Naive thymus-derived CD8-positive, alpha-beta T cell (primary cell): ENCODE measurements around the gene TAOK2. TPM values are rescaled to one million over a fixed set of nuclear protein-coding genes. Genes with fewer than 3 reads are reported as not detected.

Experiments
- ATAC-seq, 2 donors: fragments of 150-1000 bp; cut with Tn5 transposase in 1 of 2; sonication (Bioruptor Pico), chemical (Tn5 transposase) in 1 of 2; 1 replicate in 1 of 2; 2 replicates in 1 of 2; pipeline ENCODE4 v1.10.0; 2021; ENCODE audit warnings: mild to moderate bottlenecking in 2 of 2, moderate library complexity in 2 of 2
- POLR2A ChIA-PET: fragments of 350-600 bp; sonication (Branson Sonifier 250); formaldehyde crosslinking; loops from one replicate; lab custom pipeline; 2021; ENCODE audit warnings: antibody characterized with exemption; lab: Charles Lee
- DNase-seq, 10 donors: peaks; one replicate each; pipeline versions ENCODE4 v3.0.0 to v3.0.0-alpha.2; 2020 to 2022
- H3K27ac Mint-ChIP-seq, 10 donors: one replicate each; pipeline ENCODE4 v1.8.0; 2020 to 2022; ENCODE audit warnings: mild to moderate bottlenecking in 10 of 10, mixed read lengths in 10 of 10, moderate library complexity in 4 of 10, inconsistent platforms in 1 of 10
- H3K27me3 Mint-ChIP-seq, 5 donors: one replicate each; pipeline ENCODE4 v1.8.0; 2021 to 2022; ENCODE audit warnings: mixed read lengths in 5 of 5
- H3K36me3 Mint-ChIP-seq, 3 donors: one replicate each; pipeline ENCODE4 v1.8.0; 2020 to 2022; ENCODE audit warnings: mixed read lengths in 3 of 3, mild to moderate bottlenecking in 2 of 3, inconsistent platforms in 1 of 3
- H3K4me1 Mint-ChIP-seq, 4 donors: one replicate each; pipeline ENCODE4 v1.8.0; 2021 to 2022; ENCODE audit warnings: mixed read lengths in 4 of 4
- H3K4me3 Mint-ChIP-seq, 10 donors: one replicate each; pipeline ENCODE4 v1.8.0; 2020 to 2022; ENCODE audit warnings: mild to moderate bottlenecking in 10 of 10, mixed read lengths in 10 of 10, moderate library complexity in 6 of 10, inconsistent platforms in 1 of 10
- H3K9me3 Mint-ChIP-seq, 9 donors: one replicate each; pipeline ENCODE4 v1.8.0; 2020 to 2022; ENCODE audit warnings: mixed read lengths in 9 of 9, mild to moderate bottlenecking in 3 of 9, inconsistent platforms in 1 of 9, moderate library complexity in 1 of 9
- polyA plus RNA-seq, 3 donors: library from polyadenylated mRNA; unstranded; fragments of 300-500 nt; fragmentation: Illumina TruSeq; gene quantifications; one replicate each; pipeline ENCODE4 v1.2.3, GENCODE V29; 2021
- total RNA-seq, 8 experiments: library from RNA in 2 of 8; stranded (reverse) in 2 of 8; gene quantifications; one replicate each; pipeline ENCODE4 v1.2.3 and lab custom pipeline; 2021 to 2026

TAOK2 gene
- total and polyA plus RNA-seq, 5 experiments from 2014 or later, result 2.6 to 42.6 (median 6.6) TPM

- Mint-ChIP-seq H3K4me1 (peaks cover 27 to 43% (median 36%) of the 10 kb centered on the region in 4 donors), H3K4me3 (no peak overlapping the region)
- no peak for ATAC-seq
Observed at GRCh38 chr16:29999605-30000004, 25.9 kb downstream of the TAOK2 start.

DNA sequence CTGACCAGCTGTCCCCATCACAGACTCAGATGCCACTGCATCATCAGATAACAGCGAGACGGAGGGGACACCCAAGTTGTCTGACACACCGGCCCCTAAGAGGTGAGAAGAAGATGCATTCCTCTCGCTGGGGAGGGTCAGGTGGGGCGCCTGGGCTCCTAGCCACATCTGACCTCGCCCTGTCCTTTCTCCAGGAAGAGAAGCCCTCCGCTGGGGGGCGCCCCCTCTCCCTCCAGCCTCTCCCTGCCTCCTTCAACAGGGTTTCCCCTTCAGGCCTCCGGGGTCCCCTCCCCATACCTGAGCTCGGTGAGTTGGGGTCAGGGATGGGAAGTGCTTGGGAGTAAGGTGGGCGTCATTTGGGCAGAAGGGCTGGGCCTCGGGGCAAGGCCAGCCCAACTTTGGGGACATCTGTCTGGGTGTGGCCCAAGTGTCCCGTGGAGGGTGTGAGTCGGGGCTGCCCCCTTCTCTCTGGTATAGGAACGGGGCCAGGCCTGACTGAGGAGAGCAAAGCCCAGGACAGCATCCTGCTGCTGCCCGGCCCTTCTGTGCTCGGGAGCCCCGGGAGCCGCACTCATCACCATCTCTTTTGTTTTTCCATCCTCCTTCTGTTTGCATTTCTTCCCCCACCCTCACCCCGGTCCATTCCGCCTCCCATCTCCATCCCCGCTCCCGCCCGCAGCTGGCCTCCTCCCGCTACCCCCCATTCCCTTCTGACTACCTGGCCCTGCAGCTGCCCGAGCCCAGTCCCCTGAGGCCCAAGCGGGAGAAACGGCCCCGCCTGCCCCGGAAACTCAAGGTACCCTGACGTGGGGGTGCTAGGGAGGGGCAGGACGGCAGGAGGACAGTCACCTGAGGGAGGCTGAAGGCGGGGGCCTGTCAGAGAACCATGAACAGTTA is 27.3 kb downstream of the TAOK2 start:
- Mint-ChIP-seq H3K36me3 (peaks cover 0 to 39% (median 0%) of the 10 kb centered on the region in 3 donors), H3K9me3 (no peaks in the 10 kb centered on the region), H3K27me3 (no peaks in the 10 kb centered on the region), H3K27ac (no peak overlapping the region), H3K4me1 (peaks cover 20 to 33% (median 30%) of the 10 kb centered on the region in 4 donors), H3K4me3 (no peak overlapping the region)
- POLR2A ChIA-PET, result interaction anchor here (1.0 to 1.2 kb wide), 2 partner anchors 9 to 17 kb away, joined by 3 read pairs; no protein-coding TSS in a partner anchor
- ATAC-seq (no peak), DNase-seq (no peak)

More at GRCh38 chr16:29999605-30000004, 25.9 kb downstream of the TAOK2 start:
- no peaks in the 10 kb centered on the region for H3K27me3 Mint-ChIP-seq
- H3K27ac Mint-ChIP-seq, result peak overlapping the region in 3 of 10 donors; percentile 11 to 63 (median 31)
- no peak for DNase-seq
- POLR2A ChIA-PET, result interaction anchor here (1.0 kb wide), 1 partner anchor 18 kb away, joined by 3 read pairs; no protein-coding TSS in a partner anchor
- no peaks in the 10 kb centered on the region for H3K9me3 Mint-ChIP-seq
- peaks cover 0 to 40% (median 0%) of the 10 kb centered on the region in 3 donors for H3K36me3 Mint-ChIP-seq

GRCh38 chr16:30002614-30003346 is 29.1 kb downstream of the TAOK2 start:
- Mint-ChIP-seq H3K36me3 (peaks cover 0 to 38% (median 0%) of the 10 kb centered on the region in 3 donors), H3K27ac (peak overlapping the region in 6 of 10 donors; percentile 25 to 89 (median 62)), H3K27me3 (no peaks in the 10 kb centered on the region), H3K4me3 (no peak overlapping the region), H3K4me1 (peaks cover 6 to 22% (median 19%) of the 10 kb centered on the region in 4 donors), H3K9me3 (no peaks in the 10 kb centered on the region)
- ATAC-seq (no peak), DNase-seq (no peak)
- POLR2A ChIA-PET, result interaction anchor here (0.6 to 1.1 kb wide), 2 partner anchors 76 to 77 kb away, joined by 3 read pairs; no protein-coding TSS in a partner anchor

DNA sequence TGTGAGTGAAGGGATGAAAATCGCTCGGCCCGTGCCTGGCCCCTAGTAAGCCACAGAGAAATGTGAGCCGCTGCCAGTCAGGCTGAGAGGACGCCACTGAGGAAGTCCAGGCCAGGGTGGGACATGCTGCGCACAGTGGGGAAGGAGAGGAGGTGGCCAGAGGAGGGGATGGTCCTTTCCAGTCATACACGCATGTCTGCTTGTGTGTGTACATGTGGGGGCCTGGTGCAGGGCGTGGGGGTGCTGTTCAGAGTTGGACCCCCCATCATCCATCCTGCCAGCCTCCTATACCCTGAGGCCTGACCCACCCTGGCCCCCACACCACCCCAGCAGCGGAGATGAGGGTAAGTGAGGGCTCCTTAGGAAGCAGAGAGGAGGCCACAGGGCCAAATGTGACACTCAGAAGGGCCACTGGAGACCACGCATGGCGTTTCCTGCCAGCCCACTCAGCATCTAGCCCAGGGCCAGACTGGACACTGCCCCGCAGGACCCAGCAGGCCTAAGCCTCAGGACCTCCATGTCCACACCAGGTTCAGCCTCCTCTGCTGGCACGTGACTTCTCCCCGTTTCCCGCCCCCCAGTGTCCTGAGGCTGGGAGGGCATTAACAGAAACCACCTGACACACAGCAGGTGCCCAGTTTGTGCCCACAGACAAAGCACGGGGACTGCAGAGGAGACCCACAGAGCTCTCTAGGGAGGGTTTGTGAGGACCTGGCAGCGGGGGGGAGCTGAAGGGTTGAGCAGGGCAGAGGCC is 30.2 kb downstream of the TAOK2 start:
- peaks cover 0 to 30% (median 0%) of the 10 kb centered on the region in 3 donors for H3K36me3 Mint-ChIP-seq
- peak overlapping the region in 5 of 10 donors; percentile 25 to 89 (median 43) for H3K27ac Mint-ChIP-seq
- POLR2A ChIA-PET, result interaction anchor here (0.6 to 1.1 kb wide), 3 partner anchors 8 to 755 kb away, joined by 3 to 4 read pairs (median 3); partner anchors contain the start of genes HIRIP3 and INO80E
- H3K9me3 Mint-ChIP-seq, result no peaks in the 10 kb centered on the region
- H3K4me3 Mint-ChIP-seq, result no peak overlapping the region
- ATAC-seq (no peak), DNase-seq (no peak)
- H3K27me3 Mint-ChIP-seq, result no peaks in the 10 kb centered on the region
- H3K4me1 Mint-ChIP-seq, result peaks cover 0 to 20% (median 14%) of the 10 kb centered on the region in 4 donors

DNA sequence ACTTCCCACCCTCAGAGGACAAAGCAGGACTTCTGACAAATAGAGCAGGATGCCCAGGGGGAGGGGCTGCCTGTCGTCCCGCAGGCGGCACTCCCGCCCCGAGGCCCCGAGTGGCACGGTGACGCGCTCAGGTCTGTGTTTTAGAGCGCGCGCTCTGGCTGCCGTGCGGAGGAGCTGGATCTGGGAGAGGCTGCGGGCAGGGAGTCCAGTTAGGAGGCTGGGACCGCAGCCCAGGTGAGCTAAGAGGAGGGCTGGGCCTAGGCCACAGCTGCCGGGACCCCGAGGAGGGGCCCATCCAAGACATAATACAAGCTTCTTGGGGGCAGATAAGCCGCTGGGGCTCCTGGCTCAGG is 30.7 kb downstream of the TAOK2 start:
- no peak for ATAC-seq
- no peak for DNase-seq
- peaks cover 0 to 4% (median 2%) of the 10 kb centered on the region in 5 donors for H3K27me3 Mint-ChIP-seq
- peaks cover 0 to 15% (median 9%) of the 10 kb centered on the region in 4 donors for H3K4me1 Mint-ChIP-seq
- POLR2A ChIA-PET, result interaction anchor here (0.6 to 1.0 kb wide), 3 partner anchors 9 to 755 kb away, joined by 3 to 4 read pairs (median 3); partner anchors contain the start of genes HIRIP3, INO80E and KCTD13
- no peak overlapping the region for H3K4me3 Mint-ChIP-seq
- peaks cover 0 to 24% (median 0%) of the 10 kb centered on the region in 3 donors for H3K36me3 Mint-ChIP-seq
- peak overlapping the region in 4 of 10 donors; percentile 36 to 48 (median 43) for H3K27ac Mint-ChIP-seq
- no peaks in the 10 kb centered on the region for H3K9me3 Mint-ChIP-seq

DNA sequence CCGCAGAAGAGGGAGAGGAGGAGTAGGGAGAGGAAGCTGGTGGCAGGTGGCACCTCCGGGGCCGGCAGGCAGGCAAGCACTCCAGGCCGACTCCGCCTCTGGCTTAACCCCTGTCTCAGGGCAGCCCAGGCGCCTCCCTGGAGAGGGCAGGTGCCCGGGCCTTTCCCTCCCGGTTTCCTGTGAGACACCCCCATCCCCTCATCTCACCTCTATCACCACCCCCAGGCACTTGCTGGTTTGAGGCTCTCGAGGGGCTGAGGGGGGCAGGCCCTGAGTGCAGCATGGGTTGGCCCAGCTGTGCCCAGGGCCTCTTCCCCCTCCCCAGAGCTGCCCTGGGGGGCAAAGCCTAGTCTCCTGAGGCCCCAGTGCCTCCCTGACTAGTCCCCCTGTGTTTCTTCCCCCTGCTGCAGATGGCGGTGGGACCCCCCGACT is 31.2 kb downstream of the TAOK2 start:
- Mint-ChIP-seq H3K36me3 (peaks cover 0 to 20% (median 0%) of the 10 kb centered on the region in 3 donors), H3K9me3 (no peaks in the 10 kb centered on the region), H3K27ac (peak overlapping the region in 1 of 10 donors; percentile 43), H3K27me3 (peaks cover 0 to 5% (median 2%) of the 10 kb centered on the region in 5 donors), H3K4me3 (no peak overlapping the region), H3K4me1 (peaks cover 0 to 11% (median 6%) of the 10 kb centered on the region in 4 donors)
- peak; percentile 19 to 21 for ATAC-seq
- POLR2A ChIA-PET, result interaction anchor here (0.6 to 1.0 kb wide), 3 partner anchors 9 to 140 kb away, joined by 3 to 4 read pairs (median 3); partner anchors contain the start of genes HIRIP3, INO80E and KCTD13
- no peak for DNase-seq

DNA sequence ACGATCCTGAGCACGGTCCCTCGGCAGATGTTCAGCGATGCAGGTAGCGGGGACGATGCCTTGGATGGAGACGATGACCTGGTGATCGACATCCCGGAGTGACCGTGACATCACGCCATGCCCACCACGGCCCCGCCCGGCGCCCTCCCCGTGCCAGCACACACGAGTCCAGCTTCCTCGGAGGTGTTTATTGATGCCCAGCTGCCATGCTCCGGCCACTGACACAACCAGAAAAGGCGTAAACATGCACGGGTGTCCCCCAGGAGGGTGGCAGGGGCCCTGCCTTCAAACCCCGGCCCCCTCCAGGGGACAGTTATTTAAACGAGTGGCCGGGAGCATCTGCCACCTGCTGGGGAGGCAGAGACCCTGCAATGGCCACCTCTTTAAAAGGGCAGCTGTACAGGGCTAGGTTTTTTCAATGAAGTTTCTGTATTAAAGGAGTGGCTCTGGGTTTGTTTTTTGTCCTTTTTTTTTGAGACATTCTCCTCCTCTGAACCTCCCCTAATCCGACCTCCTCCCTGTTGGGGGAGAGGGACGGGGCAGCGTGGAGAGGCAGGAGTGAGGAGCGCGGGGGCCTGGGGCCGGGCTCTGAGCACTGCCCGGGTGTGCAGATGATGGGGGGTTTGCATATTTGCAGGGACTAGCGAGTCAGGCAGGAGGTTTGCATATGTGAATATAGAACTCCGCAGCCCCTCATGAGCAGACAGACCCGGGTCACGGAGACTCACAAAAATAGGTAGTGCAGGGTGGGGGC is 31.9 kb downstream of the TAOK2 start:
- Mint-ChIP-seq H3K27ac (peak overlapping the region in 2 of 10 donors; percentile 22 to 24), H3K4me1 (peaks cover 5 to 16% (median 10%) of the 10 kb centered on the region in 4 donors), H3K36me3 (peaks cover 0 to 16% (median 0%) of the 10 kb centered on the region in 3 donors), H3K27me3 (peaks cover 0 to 12% (median 4%) of the 10 kb centered on the region in 5 donors), H3K9me3 (no peaks in the 10 kb centered on the region), H3K4me3 (no peak overlapping the region)
- POLR2A ChIA-PET, result interaction anchor here (0.6 to 1.1 kb wide), 4 partner anchors 79 to 315 kb away, joined by 3 to 4 read pairs (median 4); partner anchors contain the start of gene KCTD13
- ATAC-seq (peak; percentile 78 to 79), DNase-seq (peak in 9 of 10 donors; percentile 23 to 77 (median 39))

DNA sequence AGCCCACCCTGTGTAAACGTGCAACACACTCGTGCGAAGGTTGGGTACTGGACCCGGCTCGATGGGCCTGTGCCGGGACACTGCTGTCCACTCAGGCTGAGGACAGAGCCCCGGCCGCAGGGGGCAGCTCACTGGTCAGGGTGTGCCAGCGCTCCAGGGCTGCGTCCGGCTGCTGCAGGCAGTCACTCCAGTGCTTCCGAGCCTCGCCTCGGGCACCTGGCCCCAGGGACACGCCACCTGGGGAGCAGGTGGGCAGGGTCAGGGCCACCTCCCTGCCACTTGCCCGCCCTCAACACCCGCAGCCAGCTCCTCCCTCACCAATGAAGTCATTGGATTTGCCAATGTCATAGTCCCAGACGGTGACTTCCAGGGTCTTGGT is 32.4 kb downstream of the TAOK2 start:
- DNase-seq (no peak), ATAC-seq (no peak)
- POLR2A ChIA-PET, result interaction anchor here (0.6 to 1.1 kb wide), 3 partner anchors 306 to 365 kb away, joined by 4 to 5 read pairs (median 4); no protein-coding TSS in a partner anchor
- Mint-ChIP-seq H3K4me1 (peaks cover 6 to 19% (median 11%) of the 10 kb centered on the region in 4 donors), H3K27me3 (peaks cover 0 to 13% (median 4%) of the 10 kb centered on the region in 5 donors), H3K4me3 (no peak overlapping the region), H3K36me3 (peaks cover 0 to 16% (median 0%) of the 10 kb centered on the region in 3 donors), H3K27ac (no peak overlapping the region), H3K9me3 (no peaks in the 10 kb centered on the region)

- Mint-ChIP-seq H3K27me3 (peaks cover under 1 to 17% (median 6%) of the 10 kb centered on the region in 5 donors), H3K4me1 (peaks cover 6 to 19% (median 10%) of the 10 kb centered on the region in 4 donors), H3K27ac (no peak overlapping the region), H3K9me3 (no peaks in the 10 kb centered on the region), H3K36me3 (peaks cover 0 to 14% (median 0%) of the 10 kb centered on the region in 3 donors), H3K4me3 (no peak overlapping the region)
- DNase-seq (no peak), ATAC-seq (no peak)
- POLR2A ChIA-PET, result interaction anchor here (0.6 kb wide), 1 partner anchor 366 kb away, joined by 5 read pairs; no protein-coding TSS in a partner anchor
Observed at GRCh38 chr16:30006659-30007377, 33.1 kb downstream of the TAOK2 start.

- DNase-seq (no peak), ATAC-seq (no peak)
- peaks cover 0 to 11% (median 0%) of the 10 kb centered on the region in 3 donors for H3K36me3 Mint-ChIP-seq
- H3K4me3 Mint-ChIP-seq, result no peak overlapping the region
- H3K9me3 Mint-ChIP-seq, result no peaks in the 10 kb centered on the region
- H3K4me1 Mint-ChIP-seq, result peaks cover 7 to 17% (median 13%) of the 10 kb centered on the region in 4 donors
- POLR2A ChIA-PET, result no interaction called here
- peak overlapping the region in 1 of 10 donors; percentile 18 for H3K27ac Mint-ChIP-seq
- H3K27me3 Mint-ChIP-seq, result peaks cover 2 to 23% (median 10%) of the 10 kb centered on the region in 5 donors
Observed at GRCh38 chr16:30007378-30007895, 33.8 kb downstream of the TAOK2 start.
